HG02852 (cell line): ENCODE data around the gene NCKAP5.

Experiments
- ATAC-seq: cut with Tn5 transposase; IDR thresholded peaks from one replicate; pipeline ENCODE4 v1.9.1; 2021; ENCODE audit warnings: mild to moderate bottlenecking, moderate library complexity; ENCODE audit not compliant: unreplicated experiment

The NCKAP5 gene

GRCh38 chr2:133303150-133303549, 265.1 kb downstream of the NCKAP5 start:
- no peak for ATAC-seq

GRCh38 chr2:133296401-133296800, 271.9 kb downstream of the NCKAP5 start:
- no peak for ATAC-seq

GRCh38 chr2:133293544-133294353, 274.5 kb downstream of the NCKAP5 start:
- no peak for ATAC-seq

GRCh38 chr2:133292259-133292658, 276.0 kb downstream of the NCKAP5 start:
- ATAC-seq: no peak

- no peak for ATAC-seq
Observed at GRCh38 chr2:133287709-133288108, 280.6 kb downstream of the NCKAP5 start.

- ATAC-seq: no peak
Observed at GRCh38 chr2:133286326-133286922, 281.8 kb downstream of the NCKAP5 start.

GRCh38 chr2:133273031-133273430, 295.2 kb downstream of the NCKAP5 start:
- no peak for ATAC-seq

GRCh38 chr2:133271105-133271504, 297.2 kb downstream of the NCKAP5 start:
- no peak for ATAC-seq

GRCh38 chr2:133270550-133270949, 297.7 kb downstream of the NCKAP5 start:
- ATAC-seq: no peak

GRCh38 chr2:133266926-133267590, 301.2 kb downstream of the NCKAP5 start:
- no peak for ATAC-seq

GRCh38 chr2:133266041-133266925, 302.0 kb downstream of the NCKAP5 start:
- ATAC-seq: no peak

GRCh38 chr2:133265432-133265949, 302.8 kb downstream of the NCKAP5 start:
- ATAC-seq: no peak

GRCh38 chr2:133264989-133265401, 303.3 kb downstream of the NCKAP5 start:
- no peak for ATAC-seq

- ATAC-seq: no peak
Observed at GRCh38 chr2:133262893-133263292, 305.4 kb downstream of the NCKAP5 start.

- no peak for ATAC-seq
Observed at GRCh38 chr2:133255360-133255759, 312.9 kb downstream of the NCKAP5 start.

GRCh38 chr2:133253793-133254192, 314.5 kb downstream of the NCKAP5 start:
- no peak for ATAC-seq

GRCh38 chr2:133252780-133253355, 315.4 kb downstream of the NCKAP5 start:
- no peak for ATAC-seq

- no peak for ATAC-seq
Observed at GRCh38 chr2:133249362-133249761, 318.9 kb downstream of the NCKAP5 start.

GRCh38 chr2:133248264-133248663, 320.0 kb downstream of the NCKAP5 start:
- ATAC-seq: no peak

- ATAC-seq: no peak
Observed at GRCh38 chr2:133247631-133248030, 320.6 kb downstream of the NCKAP5 start.
